PFSK-1 (cell line): Measurements from ENCODE around the gene LDLRAD4.

Experiments used
- FOXP2 ChIP-seq: optimal IDR thresholded peaks from 2 replicates; pipeline ENCODE3; 2011; ENCODE audit warnings: borderline replicate concordance, control low read depth, inconsistent platforms; ENCODE audit not compliant: insufficient read depth; ENCODE audit errors: extremely low read length, extremely low read depth
- POLR2AphosphoS5 ChIP-seq: IDR thresholded peaks from 2 replicates; pipeline ENCODE4 v1.6.1; 2012; ENCODE audit warnings: low read depth, mild to moderate bottlenecking, control low read depth, low read length, moderate library complexity
- REST ChIP-seq, 2 experiments: IDR thresholded peaks; 2 replicates each; pipeline versions ENCODE4 v1.6.1 to v1.8.0; 2011 to 2012; ENCODE audit warnings: low read depth in 2 of 2, low read length in 2 of 2, control low read depth in 1 of 2, inconsistent platforms in 1 of 2, mild to moderate bottlenecking in 1 of 2, moderate library complexity in 1 of 2; ENCODE audit not compliant: insufficient read depth in 1 of 2
- SIN3A ChIP-seq: IDR thresholded peaks from 2 replicates; pipeline ENCODE4 v1.6.1; 2012; ENCODE audit warnings: mild to moderate bottlenecking, low read length, moderate library complexity, borderline replicate concordance; ENCODE audit not compliant: insufficient read depth
- TAF1 ChIP-seq: IDR thresholded peaks from 2 replicates; pipeline ENCODE4 v1.6.1; 2012; ENCODE audit warnings: low read length, control low read depth, borderline replicate concordance; ENCODE audit not compliant: insufficient read depth

The LDLRAD4 gene

DNA sequence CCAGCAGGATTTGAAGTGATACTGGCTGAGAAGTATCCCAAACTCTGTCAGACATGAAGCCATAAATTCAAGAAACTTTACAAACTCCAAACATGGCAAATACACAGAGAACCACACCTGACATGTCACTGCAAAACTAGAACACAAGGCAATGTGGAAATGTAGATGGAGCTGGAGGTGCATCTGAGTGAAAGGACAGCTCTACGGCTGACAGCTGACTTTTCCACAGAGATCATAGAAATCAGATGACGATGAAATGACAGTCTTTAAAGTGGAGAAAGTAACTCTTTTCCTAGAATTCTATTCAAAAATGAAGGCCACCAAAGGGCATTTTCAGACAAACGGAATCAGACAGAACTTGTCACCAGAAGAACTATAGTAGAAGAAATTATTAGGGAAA lies 97.5 kb downstream of the LDLRAD4 start:
- TF ChIP-seq FOXP2 (no peak), REST (IDR thresholded peaks at IDR 0.05; ENCODE audit: insufficient read depth in 1 of 2, low read depth in 2 of 2, low read length in 2 of 2) (no peak), TAF1 (no peak), POLR2AphosphoS5 (no peak), SIN3A (no peak)

DNA sequence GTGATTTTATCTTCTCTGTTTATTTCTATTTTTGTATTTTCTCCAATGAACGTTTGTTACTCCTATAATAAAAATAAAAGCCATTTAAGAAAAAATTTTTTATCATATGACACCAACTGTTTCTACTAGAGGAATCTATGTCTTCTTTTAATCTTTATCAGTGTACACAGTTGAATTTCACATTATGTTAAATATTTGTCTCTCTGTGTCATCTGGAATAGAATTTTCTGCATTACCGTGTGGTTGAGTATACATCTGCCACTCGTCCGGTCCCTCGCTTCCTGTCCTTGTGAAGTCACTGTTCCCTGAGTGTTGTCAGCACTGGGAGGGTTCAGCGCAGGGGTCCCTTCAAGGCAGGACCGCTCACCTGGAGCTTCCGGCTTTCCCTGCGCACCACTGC lies 99.2 kb downstream of the LDLRAD4 start:
- TF ChIP-seq REST (IDR thresholded peaks at IDR 0.05; ENCODE audit: insufficient read depth in 1 of 2, low read depth in 2 of 2, low read length in 2 of 2) = no peak
- no peak for TF ChIP-seq SIN3A
- TF ChIP-seq POLR2AphosphoS5 = no peak
- TF ChIP-seq FOXP2 = no peak
- no peak for TF ChIP-seq TAF1

GRCh38 chr18:13318731-13319501 lies 100.4 kb downstream of the LDLRAD4 start:
- TF ChIP-seq TAF1 (no peak), POLR2AphosphoS5 (no peak), FOXP2 (no peak), REST (IDR thresholded peaks at IDR 0.05; ENCODE audit: insufficient read depth in 1 of 2, low read depth in 2 of 2, low read length in 2 of 2) (no peak), SIN3A (no peak)

DNA sequence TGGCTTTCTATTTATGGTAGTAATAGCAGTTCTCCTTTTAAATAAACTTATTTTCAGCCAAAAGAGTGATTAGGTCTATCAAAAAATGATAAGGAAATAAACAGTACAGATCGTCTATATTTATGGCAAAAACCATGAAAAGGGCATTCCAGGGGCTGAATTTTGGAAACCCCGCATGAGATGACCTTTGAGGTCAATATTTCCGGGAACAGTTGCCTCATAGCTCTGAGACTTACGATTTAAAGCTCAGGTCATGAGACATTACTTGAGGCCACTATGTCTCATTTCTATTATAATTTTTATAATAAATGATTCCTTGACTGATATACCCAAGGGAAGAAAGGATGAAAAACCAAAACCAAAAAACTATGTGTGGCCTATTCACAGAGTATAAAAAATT lies 101.1 kb downstream of the LDLRAD4 start:
- no peak for TF ChIP-seq POLR2AphosphoS5
- no peak for TF ChIP-seq TAF1
- no peak for TF ChIP-seq REST (IDR thresholded peaks at IDR 0.05; ENCODE audit: insufficient read depth in 1 of 2, low read depth in 2 of 2, low read length in 2 of 2)
- no peak for TF ChIP-seq FOXP2
- TF ChIP-seq SIN3A = no peak
